ENCODE results near the gene LHX1. TPM values are rescaled to one million over a fixed set of nuclear protein-coding genes. Genes with fewer than 3 reads are reported as not detected.
A peak's percentile ranks its signal among the peaks of the same experiment; 100 is the strongest.

LHX1 gene
- total RNA-seq (not detected in 2 replicates), polyA plus RNA-seq (not detected in 2 replicates), polyA minus RNA-seq (ENCODE audit: low replicate concordance) (not detected in 2 replicates)
- polyA plus RNA-seq (2012): not detected in 2 replicates

- TF ChIP-seq CTCF (conservative IDR thresholded peaks at IDR 0.05 in 1 of 2, IDR thresholded peaks at IDR 0.05 in 1 of 2; ENCODE audit: low read depth in 1 of 2, low read length in 2 of 2) (no peak), EZH2 (IDR thresholded peaks at IDR 0.05; ENCODE audit: low read length, missing control alignments) (peak; percentile 95)
- H3K27ac ChIP-seq (ENCODE audit: insufficient read depth, low read length): no peak within 1 kb of the TSS
- no peaks in the 10 kb centered on the region for H3K9me3 ChIP-seq (ENCODE audit: control insufficient read depth, insufficient read depth, low read depth, low read length)
- H3K4me1 ChIP-seq (ENCODE audit: control insufficient read depth, extremely low read depth, insufficient read depth, low read length): no peaks in the 10 kb centered on the region
- no peaks in the 10 kb centered on the region for H4K20me1 ChIP-seq (ENCODE audit: control insufficient read depth, extremely low read depth, insufficient read depth, low read length)
- H3K4me2 ChIP-seq (ENCODE audit: extremely low read depth, insufficient read depth, low read length): no peak within 1 kb of the TSS
- H3K36me3 ChIP-seq (ENCODE audit: control insufficient read depth, insufficient read depth, low read length): no peaks in the 10 kb centered on the region
- H3K27me3 ChIP-seq (ENCODE audit: control insufficient read depth, insufficient read depth, low read length): peaks cover 98% of the 10 kb centered on the region
- H3K4me3 ChIP-seq (replicated peaks in 1 of 4; ENCODE audit: control extremely low read depth in 1 of 4, insufficient read depth in 1 of 4, low read depth in 3 of 4, low read length in 4 of 4): no peak within 1 kb of the TSS
- DNase-seq (ENCODE audit: low read depth in 2 of 2): no peak
- no peaks in the 10 kb centered on the region for H3K79me2 ChIP-seq (ENCODE audit: control insufficient read depth, insufficient read depth, low read length)
- no peak within 1 kb of the TSS for H3K9ac ChIP-seq (ENCODE audit: insufficient read depth, low read length)
- H2AFZ ChIP-seq (ENCODE audit: low read length): no peak within 1 kb of the TSS
Measured at GRCh38 chr17:36937001-36937958, at the start of gene LHX1. Gene LHX1 (plus strand): TSS chr17:36937475. CDS start chr17:36938198, 723 bp downstream.

- Histone ChIP-seq H3K36me3 (ENCODE audit: control insufficient read depth, insufficient read depth, low read length) (no peaks in the 10 kb centered on the region), H4K20me1 (ENCODE audit: control insufficient read depth, extremely low read depth, insufficient read depth, low read length) (no peaks in the 10 kb centered on the region), H3K4me1 (ENCODE audit: control insufficient read depth, extremely low read depth, insufficient read depth, low read length) (no peaks in the 10 kb centered on the region), H3K27me3 (ENCODE audit: control insufficient read depth, insufficient read depth, low read length) (peaks cover 24% of the 10 kb centered on the region), H2AFZ (ENCODE audit: low read length) (no peak overlapping the region), H3K79me2 (ENCODE audit: control insufficient read depth, insufficient read depth, low read length) (no peaks in the 10 kb centered on the region), H3K4me3 (replicated peaks in 1 of 4; ENCODE audit: control extremely low read depth in 1 of 4, insufficient read depth in 1 of 4, low read depth in 3 of 4, low read length in 4 of 4) (no peak overlapping the region), H3K4me2 (ENCODE audit: extremely low read depth, insufficient read depth, low read length) (no peak overlapping the region), H3K27ac (ENCODE audit: insufficient read depth, low read length) (no peak overlapping the region), H3K9ac (ENCODE audit: insufficient read depth, low read length) (no peak overlapping the region), H3K9me3 (ENCODE audit: control insufficient read depth, insufficient read depth, low read depth, low read length) (no peaks in the 10 kb centered on the region)
- no peak for TF ChIP-seq EZH2 (IDR thresholded peaks at IDR 0.05; ENCODE audit: low read length, missing control alignments)
- no peak for TF ChIP-seq CTCF (conservative IDR thresholded peaks at IDR 0.05 in 1 of 2, IDR thresholded peaks at IDR 0.05 in 1 of 2; ENCODE audit: low read depth in 1 of 2, low read length in 2 of 2)
- no peak for DNase-seq (ENCODE audit: low read depth in 2 of 2)
Measured at GRCh38 chr17:36888236-36888951, 48.9 kb upstream of the LHX1 start.

GRCh38 chr17:36889770-36890349 is 47.4 kb upstream of the LHX1 start:
- no peak overlapping the region for H3K27ac ChIP-seq (ENCODE audit: insufficient read depth, low read length)

More at GRCh38 chr17:36889770-36890349, 47.4 kb upstream of the LHX1 start:
- Histone ChIP-seq H3K36me3 (ENCODE audit: control insufficient read depth, insufficient read depth, low read length) (no peaks in the 10 kb centered on the region), H2AFZ (ENCODE audit: low read length) (no peak overlapping the region), H4K20me1 (ENCODE audit: control insufficient read depth, extremely low read depth, insufficient read depth, low read length) (no peaks in the 10 kb centered on the region), H3K9ac (ENCODE audit: insufficient read depth, low read length) (no peak overlapping the region), H3K4me1 (ENCODE audit: control insufficient read depth, extremely low read depth, insufficient read depth, low read length) (no peaks in the 10 kb centered on the region), H3K4me2 (ENCODE audit: extremely low read depth, insufficient read depth, low read length) (no peak overlapping the region), H3K27me3 (ENCODE audit: control insufficient read depth, insufficient read depth, low read length) (peaks cover 24% of the 10 kb centered on the region), H3K9me3 (ENCODE audit: control insufficient read depth, insufficient read depth, low read depth, low read length) (no peaks in the 10 kb centered on the region), H3K79me2 (ENCODE audit: control insufficient read depth, insufficient read depth, low read length) (no peaks in the 10 kb centered on the region), H3K4me3 (replicated peaks in 1 of 4; ENCODE audit: control extremely low read depth in 1 of 4, insufficient read depth in 1 of 4, low read depth in 3 of 4, low read length in 4 of 4) (no peak overlapping the region)
- no peak for TF ChIP-seq EZH2 (IDR thresholded peaks at IDR 0.05; ENCODE audit: low read length, missing control alignments)
- TF ChIP-seq CTCF (conservative IDR thresholded peaks at IDR 0.05 in 1 of 2, IDR thresholded peaks at IDR 0.05 in 1 of 2; ENCODE audit: low read depth in 1 of 2, low read length in 2 of 2): no peak
- no peak for DNase-seq (ENCODE audit: low read depth in 2 of 2)

Data from fibroblast of lung (primary cell).